NCI-H2107 treated with DMSO at 0.1 percent for 48 hours (cell line): ENCODE data around the gene INTS1.

Source experiments
- DNase-seq: peaks from one replicate; lab custom pipeline; 2025; ENCODE audit not compliant: unreplicated experiment; lab: John Stamatoyannopoulos, UW

Gene INTS1

GRCh38 chr7:1508277-1508758 is 4.1 kb upstream of the INTS1 start:
- DNase-seq, result no peak

- DNase-seq, result peak; percentile 75
Observed at GRCh38 chr7:1505731-1506550, 1.8 kb upstream of the INTS1 start.

- DNase-seq, result no peak
Observed at GRCh38 chr7:1503390-1503789, 799 bp downstream of the INTS1 start.

- DNase-seq, result no peak
Observed at GRCh38 chr7:1502845-1503244, 1.3 kb downstream of the INTS1 start.

- DNase-seq, result no peak
Observed at GRCh38 chr7:1501487-1502270, 2.5 kb downstream of the INTS1 start.

- DNase-seq, result no peak
Observed at GRCh38 chr7:1500064-1500807, 4.0 kb downstream of the INTS1 start.

GRCh38 chr7:1499367-1500029 is 4.7 kb downstream of the INTS1 start:
- no peak for DNase-seq

GRCh38 chr7:1498370-1499305 is 5.6 kb downstream of the INTS1 start:
- DNase-seq, result no peak

- DNase-seq, result no peak
Observed at GRCh38 chr7:1497293-1497927, 6.8 kb downstream of the INTS1 start.

- DNase-seq, result no peak
Observed at GRCh38 chr7:1496531-1497292, 7.5 kb downstream of the INTS1 start.

GRCh38 chr7:1495564-1496242 is 8.5 kb downstream of the INTS1 start:
- DNase-seq, result no peak

- no peak for DNase-seq
Observed at GRCh38 chr7:1494866-1495563, 9.2 kb downstream of the INTS1 start.

- DNase-seq, result no peak
Observed at GRCh38 chr7:1494447-1494846, 9.7 kb downstream of the INTS1 start.

GRCh38 chr7:1493571-1493970 is 10.6 kb downstream of the INTS1 start:
- DNase-seq, result no peak

- DNase-seq, result no peak
Observed at GRCh38 chr7:1493129-1493528, 11.1 kb downstream of the INTS1 start.

- DNase-seq, result no peak
Observed at GRCh38 chr7:1492640-1493039, 11.5 kb downstream of the INTS1 start.

GRCh38 chr7:1492221-1492620 is 12.0 kb downstream of the INTS1 start:
- DNase-seq, result no peak
